Measurements from ENCODE around the gene SLC24A3.

Gene SLC24A3

DNA sequence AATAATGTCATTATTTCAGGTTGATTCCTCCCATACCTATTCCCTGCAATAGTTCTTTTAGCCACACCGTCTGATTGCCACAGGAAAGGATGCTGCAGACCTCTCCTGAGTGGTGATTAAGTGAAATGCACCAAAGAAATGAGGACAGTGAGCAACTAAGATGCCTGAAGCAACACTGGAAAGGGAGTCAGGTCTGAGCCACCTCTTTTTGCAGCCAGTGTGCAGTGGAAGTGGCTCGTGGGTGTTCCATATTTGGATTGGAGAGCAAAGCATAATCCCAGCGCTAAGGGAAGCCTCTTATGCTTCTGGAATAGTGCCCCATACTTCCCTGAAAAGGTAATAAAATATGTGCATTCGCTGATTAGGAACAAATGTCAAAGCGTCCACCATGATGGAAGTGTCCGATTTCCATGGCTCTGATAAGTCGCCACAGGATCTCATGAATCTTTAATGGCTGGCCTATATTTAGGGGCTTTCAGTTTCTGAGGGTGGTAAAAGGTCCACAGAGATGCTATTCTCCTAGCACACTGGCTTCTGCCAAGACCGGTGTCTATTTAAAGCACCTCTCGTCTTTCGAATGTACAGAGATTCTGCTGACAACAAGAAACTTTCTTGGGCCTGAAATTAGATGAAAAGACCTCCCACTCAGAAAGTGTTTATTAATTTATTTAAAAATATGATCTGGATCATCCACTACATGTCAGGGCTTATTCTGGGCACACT is 253.9 kb downstream of the SLC24A3 start:
- ATAC-seq = no peak
- no peak for TF ChIP-seq ZFP30 (CRISPR knock-in tag; IDR thresholded peaks at IDR 0.05)
- TF ChIP-seq TOX (CRISPR knock-in tag; IDR thresholded peaks at IDR 0.05; ENCODE audit: borderline replicate concordance) = no peak

DNA sequence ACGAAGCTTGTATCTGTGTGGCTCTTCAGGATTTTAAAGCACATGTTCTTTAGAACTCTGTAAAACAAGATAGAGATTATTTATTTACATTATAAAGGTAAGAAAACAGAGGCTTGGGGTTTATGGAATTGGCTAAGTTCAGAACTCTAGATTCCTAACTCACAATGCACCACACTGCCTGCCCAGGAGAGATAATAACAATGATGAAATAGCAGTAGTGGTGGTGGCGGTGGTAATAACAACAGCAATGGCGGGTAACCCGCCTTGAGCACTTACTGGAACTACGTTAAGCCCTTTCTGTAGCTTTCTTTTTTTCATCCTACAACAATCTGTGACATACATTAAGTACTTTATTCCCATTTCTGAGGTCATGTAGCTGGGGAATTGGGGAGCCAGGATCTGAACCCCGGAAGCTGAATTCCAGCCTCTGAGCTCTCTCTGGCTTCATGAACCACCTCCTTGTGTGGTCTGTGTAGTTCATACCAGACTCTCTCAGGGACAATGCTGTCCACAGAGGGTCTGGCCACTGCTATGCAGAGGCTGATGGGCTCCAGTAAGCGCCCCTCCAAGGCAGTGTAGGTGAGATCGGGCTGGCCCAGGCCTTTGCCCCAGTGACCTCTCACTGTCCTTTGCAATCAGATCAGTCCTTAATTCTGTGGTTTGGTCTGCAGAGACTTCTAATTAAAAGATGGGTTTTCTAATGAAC is 260.9 kb downstream of the SLC24A3 start:
- no peak for ATAC-seq
- TF ChIP-seq ESRRG (CRISPR knock-in tag; IDR thresholded peaks at IDR 0.05) = no peak

DNA sequence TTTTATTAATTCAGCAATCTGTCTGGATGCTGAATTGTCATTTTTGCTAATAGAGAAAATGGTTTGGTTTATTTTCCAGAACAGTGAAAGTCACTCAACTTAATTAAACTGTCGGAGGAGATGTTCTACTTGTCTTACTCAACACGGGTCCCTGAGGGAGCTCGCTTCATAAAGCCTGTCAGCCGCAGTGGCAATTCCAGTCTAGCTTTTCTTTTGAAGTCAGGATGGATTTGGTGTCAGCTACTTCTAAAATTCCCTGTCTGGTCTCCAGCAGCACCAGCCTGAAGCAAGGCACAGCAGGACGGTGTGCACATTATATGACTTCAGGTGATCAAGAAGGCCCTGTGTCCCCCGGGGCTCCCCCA is 261.5 kb downstream of the SLC24A3 start:
- no peak for TF ChIP-seq ARNTL (CRISPR knock-in tag; IDR thresholded peaks at IDR 0.05; ENCODE audit: borderline replicate concordance, low read depth)
- no peak for TF ChIP-seq ESRRG (CRISPR knock-in tag; IDR thresholded peaks at IDR 0.05)
- TF ChIP-seq, protein P1, sequence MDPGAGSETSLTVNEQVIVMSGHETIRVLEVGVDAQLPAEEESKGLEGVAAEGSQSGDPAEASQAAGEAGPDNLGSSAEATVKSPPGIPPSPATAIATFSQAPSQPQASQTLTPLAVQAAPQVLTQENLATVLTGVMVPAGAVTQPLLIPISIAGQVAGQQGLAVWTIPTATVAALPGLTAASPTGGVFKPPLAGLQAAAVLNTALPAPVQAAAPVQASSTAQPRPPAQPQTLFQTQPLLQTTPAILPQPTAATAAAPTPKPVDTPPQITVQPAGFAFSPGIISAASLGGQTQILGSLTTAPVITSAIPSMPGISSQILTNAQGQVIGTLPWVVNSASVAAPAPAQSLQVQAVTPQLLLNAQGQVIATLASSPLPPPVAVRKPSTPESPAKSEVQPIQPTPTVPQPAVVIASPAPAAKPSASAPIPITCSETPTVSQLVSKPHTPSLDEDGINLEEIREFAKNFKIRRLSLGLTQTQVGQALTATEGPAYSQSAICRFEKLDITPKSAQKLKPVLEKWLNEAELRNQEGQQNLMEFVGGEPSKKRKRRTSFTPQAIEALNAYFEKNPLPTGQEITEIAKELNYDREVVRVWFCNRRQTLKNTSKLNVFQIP (CRISPR knock-in tag; IDR thresholded peaks at IDR 0.05; ENCODE audit: borderline replicate concordance, low read depth) = no peak
- TF ChIP-seq TCF4 (CRISPR knock-in tag; IDR thresholded peaks at IDR 0.05; ENCODE audit: borderline replicate concordance) = no peak
- no peak for TF ChIP-seq TOX (CRISPR knock-in tag; IDR thresholded peaks at IDR 0.05; ENCODE audit: borderline replicate concordance)
- TF ChIP-seq, protein P2, sequence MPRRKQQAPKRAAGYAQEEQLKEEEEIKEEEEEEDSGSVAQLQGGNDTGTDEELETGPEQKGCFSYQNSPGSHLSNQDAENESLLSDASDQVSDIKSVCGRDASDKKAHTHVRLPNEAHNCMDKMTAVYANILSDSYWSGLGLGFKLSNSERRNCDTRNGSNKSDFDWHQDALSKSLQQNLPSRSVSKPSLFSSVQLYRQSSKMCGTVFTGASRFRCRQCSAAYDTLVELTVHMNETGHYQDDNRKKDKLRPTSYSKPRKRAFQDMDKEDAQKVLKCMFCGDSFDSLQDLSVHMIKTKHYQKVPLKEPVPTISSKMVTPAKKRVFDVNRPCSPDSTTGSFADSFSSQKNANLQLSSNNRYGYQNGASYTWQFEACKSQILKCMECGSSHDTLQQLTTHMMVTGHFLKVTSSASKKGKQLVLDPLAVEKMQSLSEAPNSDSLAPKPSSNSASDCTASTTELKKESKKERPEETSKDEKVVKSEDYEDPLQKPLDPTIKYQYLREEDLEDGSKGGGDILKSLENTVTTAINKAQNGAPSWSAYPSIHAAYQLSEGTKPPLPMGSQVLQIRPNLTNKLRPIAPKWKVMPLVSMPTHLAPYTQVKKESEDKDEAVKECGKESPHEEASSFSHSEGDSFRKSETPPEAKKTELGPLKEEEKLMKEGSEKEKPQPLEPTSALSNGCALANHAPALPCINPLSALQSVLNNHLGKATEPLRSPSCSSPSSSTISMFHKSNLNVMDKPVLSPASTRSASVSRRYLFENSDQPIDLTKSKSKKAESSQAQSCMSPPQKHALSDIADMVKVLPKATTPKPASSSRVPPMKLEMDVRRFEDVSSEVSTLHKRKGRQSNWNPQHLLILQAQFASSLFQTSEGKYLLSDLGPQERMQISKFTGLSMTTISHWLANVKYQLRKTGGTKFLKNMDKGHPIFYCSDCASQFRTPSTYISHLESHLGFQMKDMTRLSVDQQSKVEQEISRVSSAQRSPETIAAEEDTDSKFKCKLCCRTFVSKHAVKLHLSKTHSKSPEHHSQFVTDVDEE (CRISPR knock-in tag; IDR thresholded peaks at IDR 0.05) = no peak
- TF ChIP-seq OSR1 (CRISPR knock-in tag; IDR thresholded peaks at IDR 0.05) = no peak
- TF ChIP-seq ZNF8 (CRISPR knock-in tag; IDR thresholded peaks at IDR 0.05) = no peak
- TF ChIP-seq BACH2 (CRISPR knock-in tag; IDR thresholded peaks at IDR 0.05; ENCODE audit: borderline replicate concordance) = no peak
- ATAC-seq = no peak

DNA sequence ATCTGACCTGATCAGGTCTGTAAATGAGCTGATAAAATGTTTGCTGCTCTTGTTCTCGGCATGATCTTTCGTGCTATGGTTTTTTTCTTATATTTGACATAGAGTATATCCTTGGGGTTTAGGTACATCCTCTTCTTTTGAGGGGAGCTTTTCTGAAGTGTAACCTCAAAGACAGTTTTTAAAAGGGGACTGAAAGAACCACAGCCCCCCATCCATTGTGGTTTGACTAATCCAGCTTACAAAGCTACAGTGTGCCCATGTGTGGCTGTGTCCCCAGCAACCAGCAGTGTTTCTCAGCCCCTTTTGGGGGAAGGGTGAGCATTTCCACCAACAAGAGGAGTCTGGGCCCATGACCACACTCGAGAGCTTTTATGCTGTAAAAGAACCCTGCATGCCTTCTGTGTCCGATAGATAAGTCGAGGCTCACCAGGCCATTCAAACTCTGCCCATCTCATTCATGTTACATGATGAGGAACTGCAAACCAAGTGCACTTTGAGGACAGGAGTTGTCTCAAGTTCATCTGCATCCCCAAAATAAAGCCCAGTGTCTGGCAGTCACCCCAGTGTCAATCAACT is 266.0 kb downstream of the SLC24A3 start:
- ATAC-seq = no peak

DNA sequence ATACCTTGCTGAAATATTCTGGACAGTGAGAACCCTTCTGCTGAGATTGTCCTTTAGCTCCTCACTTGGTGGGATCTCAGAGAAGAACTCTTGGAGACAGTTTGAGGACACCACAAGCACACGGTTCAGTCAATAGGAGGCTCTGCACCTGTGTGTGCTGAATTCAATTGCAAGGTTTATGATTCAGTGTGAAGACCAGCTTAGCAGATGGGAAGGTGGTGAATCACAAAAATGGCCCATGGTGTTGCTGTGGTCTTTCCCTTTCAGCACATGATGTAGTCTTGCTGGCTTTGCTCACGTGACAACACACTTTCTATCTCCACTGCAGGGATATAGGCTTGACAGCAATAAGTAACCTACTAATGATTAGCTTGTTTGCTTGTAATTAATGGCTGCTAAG is 270.3 kb downstream of the SLC24A3 start:
- TF ChIP-seq ZFP3 (CRISPR knock-in tag; IDR thresholded peaks at IDR 0.05) (no peak), RARB (CRISPR knock-in tag; IDR thresholded peaks at IDR 0.05) (no peak), CSDC2 (CRISPR knock-in tag; IDR thresholded peaks at IDR 0.05) (no peak), BACH2 (CRISPR knock-in tag; IDR thresholded peaks at IDR 0.05; ENCODE audit: borderline replicate concordance) (no peak), OSR1 (CRISPR knock-in tag; IDR thresholded peaks at IDR 0.05) (no peak), ESRRG (CRISPR knock-in tag; IDR thresholded peaks at IDR 0.05) (no peak), ZNF565 (CRISPR knock-in tag; conservative IDR thresholded peaks at IDR 0.05; ENCODE audit: low read depth) (no peak), GLIS3 (CRISPR knock-in tag; IDR thresholded peaks at IDR 0.05) (no peak), SNAI2 (CRISPR knock-in tag; IDR thresholded peaks at IDR 0.05) (no peak), ZC3H10 (CRISPR knock-in tag; IDR thresholded peaks at IDR 0.05) (no peak), PPARA (CRISPR knock-in tag; IDR thresholded peaks at IDR 0.05; ENCODE audit: borderline replicate concordance) (no peak), ARNTL (CRISPR knock-in tag; IDR thresholded peaks at IDR 0.05; ENCODE audit: borderline replicate concordance, low read depth) (no peak), ZNF8 (CRISPR knock-in tag; IDR thresholded peaks at IDR 0.05) (no peak)
- TF ChIP-seq, protein P2 (CRISPR knock-in tag; IDR thresholded peaks at IDR 0.05) = no peak
- TF ChIP-seq, protein P3, sequence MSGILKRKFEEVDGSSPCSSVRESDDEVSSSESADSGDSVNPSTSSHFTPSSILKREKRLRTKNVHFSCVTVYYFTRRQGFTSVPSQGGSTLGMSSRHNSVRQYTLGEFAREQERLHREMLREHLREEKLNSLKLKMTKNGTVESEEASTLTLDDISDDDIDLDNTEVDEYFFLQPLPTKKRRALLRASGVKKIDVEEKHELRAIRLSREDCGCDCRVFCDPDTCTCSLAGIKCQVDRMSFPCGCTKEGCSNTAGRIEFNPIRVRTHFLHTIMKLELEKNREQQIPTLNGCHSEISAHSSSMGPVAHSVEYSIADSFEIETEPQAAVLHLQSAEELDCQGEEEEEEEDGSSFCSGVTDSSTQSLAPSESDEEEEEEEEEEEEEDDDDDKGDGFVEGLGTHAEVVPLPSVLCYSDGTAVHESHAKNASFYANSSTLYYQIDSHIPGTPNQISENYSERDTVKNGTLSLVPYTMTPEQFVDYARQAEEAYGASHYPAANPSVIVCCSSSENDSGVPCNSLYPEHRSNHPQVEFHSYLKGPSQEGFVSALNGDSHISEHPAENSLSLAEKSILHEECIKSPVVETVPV (CRISPR knock-in tag; IDR thresholded peaks at IDR 0.05) = no peak
- TF ChIP-seq, protein P1 (CRISPR knock-in tag; IDR thresholded peaks at IDR 0.05; ENCODE audit: borderline replicate concordance, low read depth) = no peak
- no peak for ATAC-seq

More for the DNA sequence above, 266.0 kb downstream of the SLC24A3 start:
- TF ChIP-seq BACH2 (CRISPR knock-in tag; IDR thresholded peaks at IDR 0.05; ENCODE audit: borderline replicate concordance) = no peak
